Islet precursor cell (in vitro differentiated cells): Measurements from ENCODE around the gene CLTCL1.

Source experiments
- DNase-seq: peaks from one replicate; pipeline ENCODE4 v3.0.0-alpha.2; 2018

Gene CLTCL1

DNA sequence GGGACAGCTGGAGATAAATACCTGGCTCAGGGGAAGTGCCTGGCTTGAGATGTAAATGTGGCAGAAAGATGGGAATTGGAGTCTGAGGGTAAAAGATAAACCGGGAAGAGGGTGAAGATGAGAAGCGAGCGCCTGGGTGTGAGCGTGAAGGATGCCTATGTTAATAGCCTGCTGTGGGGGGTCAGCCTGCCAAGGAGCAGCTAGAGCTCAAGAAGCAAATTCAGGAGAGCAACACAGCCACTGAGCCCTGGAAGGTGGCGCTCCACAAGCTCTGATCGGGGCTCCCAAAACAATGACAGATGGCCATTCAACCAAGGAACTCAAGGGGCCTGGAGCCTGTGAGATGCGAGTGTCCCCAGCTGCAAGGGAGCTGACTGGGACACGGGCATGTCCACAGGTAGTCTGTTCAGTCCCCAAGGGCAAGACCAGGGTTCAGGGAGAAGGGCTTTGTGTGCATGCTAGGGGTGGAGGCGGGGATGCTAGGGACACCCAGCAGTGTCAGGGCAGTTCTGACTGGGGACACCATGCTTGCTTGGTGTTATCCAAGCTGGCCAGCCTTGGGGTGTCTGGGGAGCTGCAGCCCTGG, 144.2 kb downstream of the CLTCL1 start:
- DNase-seq = no peak

- no peak for DNase-seq
Measured at GRCh38 chr22:19146215-19146968, 145.1 kb downstream of the CLTCL1 start.

GRCh38 chr22:19143967-19144400, 147.5 kb downstream of the CLTCL1 start:
- no peak for DNase-seq

GRCh38 chr22:19143212-19143611, 148.3 kb downstream of the CLTCL1 start:
- no peak for DNase-seq

- DNase-seq = no peak
Measured at GRCh38 chr22:19142394-19142793, 149.1 kb downstream of the CLTCL1 start.

GRCh38 chr22:19139974-19140373, 151.5 kb downstream of the CLTCL1 start:
- DNase-seq = no peak

GRCh38 chr22:19139001-19139356, 152.5 kb downstream of the CLTCL1 start:
- DNase-seq = no peak

DNA sequence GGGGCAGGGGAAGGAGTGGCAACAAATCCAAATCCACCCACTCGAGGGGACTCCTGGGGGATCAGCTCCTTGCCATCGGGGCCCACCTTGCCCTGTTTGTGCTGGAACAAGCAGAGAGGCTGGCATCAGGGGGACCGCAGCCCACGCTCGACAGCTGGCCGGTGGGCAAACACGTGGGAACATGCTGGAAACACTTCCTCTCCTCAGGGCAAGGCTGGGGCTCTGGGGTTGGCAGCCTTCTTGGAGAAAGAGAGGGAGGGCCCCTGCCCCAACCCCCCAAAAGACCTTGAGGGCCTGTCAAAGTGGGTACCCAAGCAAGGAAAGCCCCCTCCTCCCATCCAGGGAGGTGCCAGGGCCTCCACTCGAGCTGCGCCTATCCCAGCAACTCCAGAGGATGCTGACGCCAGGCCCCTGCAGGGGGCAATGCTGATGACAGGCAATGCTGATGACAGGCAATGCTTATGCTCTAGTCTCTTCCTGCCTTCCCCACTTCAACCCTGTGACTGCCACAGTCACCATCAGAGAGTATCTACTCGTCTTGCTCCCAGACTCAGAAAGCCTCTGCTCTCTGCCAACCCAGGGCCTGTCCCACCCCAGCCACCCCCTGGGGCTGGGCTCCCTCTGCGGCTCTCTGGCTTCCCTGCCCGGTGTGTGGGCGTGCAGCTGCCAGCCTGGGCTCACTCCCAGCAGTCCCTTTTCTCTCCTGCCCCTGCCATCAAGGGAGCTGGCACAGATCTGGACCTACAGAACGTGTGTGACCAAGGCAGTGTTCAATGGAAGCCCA, 153.1 kb downstream of the CLTCL1 start:
- DNase-seq = no peak

- DNase-seq = no peak
Measured at GRCh38 chr22:19137384-19138216, 153.9 kb downstream of the CLTCL1 start.

GRCh38 chr22:19136915-19137314, 154.6 kb downstream of the CLTCL1 start:
- DNase-seq = no peak

GRCh38 chr22:19134874-19135273, 156.6 kb downstream of the CLTCL1 start:
- DNase-seq = no peak

GRCh38 chr22:19134176-19134831, 157.2 kb downstream of the CLTCL1 start:
- DNase-seq = no peak

- no peak for DNase-seq
Measured at GRCh38 chr22:19133561-19133960, 158.0 kb downstream of the CLTCL1 start.

DNA sequence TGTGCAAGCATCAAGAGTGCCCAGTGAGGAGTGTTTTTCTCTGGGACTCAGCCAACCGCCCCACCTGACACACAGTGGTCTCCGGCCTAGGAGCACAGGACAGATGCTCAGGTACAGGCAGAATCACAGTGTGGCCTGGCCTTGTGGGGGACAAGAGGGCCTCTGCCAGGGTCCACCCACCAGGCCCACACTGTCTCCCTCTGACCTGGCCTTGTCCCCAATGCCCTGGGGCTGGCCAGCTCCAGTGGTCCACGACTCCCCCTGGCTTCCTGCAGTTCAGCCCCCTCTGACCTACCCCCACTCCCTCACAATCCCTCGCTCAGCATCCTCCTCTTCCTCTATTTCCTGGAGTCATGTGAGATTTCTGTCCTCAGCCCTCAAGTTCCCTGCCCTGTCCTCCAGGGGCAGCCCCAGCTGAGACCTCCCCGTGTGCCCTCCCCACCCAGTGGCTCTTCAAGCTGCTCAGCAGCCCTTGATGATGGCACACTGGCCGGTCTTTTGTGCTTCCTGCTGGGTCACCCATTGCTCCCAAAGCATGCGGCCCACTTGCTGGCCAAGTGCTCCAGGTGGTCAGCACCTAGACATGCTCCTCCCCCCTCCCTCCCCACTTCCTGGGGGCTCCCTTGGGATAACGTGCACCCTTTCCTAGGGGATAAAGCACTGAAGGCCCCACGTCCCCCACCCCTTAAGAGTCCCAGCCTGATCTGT, 158.7 kb downstream of the CLTCL1 start:
- DNase-seq = no peak

- no peak for DNase-seq
Measured at GRCh38 chr22:19132153-19132552, 159.4 kb downstream of the CLTCL1 start.

DNA sequence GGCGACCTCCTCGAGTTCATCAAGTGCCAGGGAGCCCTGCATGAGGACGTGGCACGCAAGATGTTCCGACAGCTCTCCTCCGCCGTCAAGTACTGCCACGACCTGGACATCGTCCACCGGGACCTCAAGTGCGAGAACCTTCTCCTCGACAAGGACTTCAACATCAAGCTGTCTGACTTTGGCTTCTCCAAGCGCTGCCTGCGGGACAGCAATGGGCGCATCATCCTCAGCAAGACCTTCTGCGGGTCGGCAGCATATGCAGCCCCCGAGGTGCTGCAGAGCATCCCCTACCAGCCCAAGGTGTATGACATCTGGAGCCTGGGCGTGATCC, 159.9 kb downstream of the CLTCL1 start:
- no peak for DNase-seq

- no peak for DNase-seq
Measured at GRCh38 chr22:19130959-19131684, 160.4 kb downstream of the CLTCL1 start, which contains the start of gene TSSK2. Gene TSSK2 (plus strand): TSS chr22:19131308. CDS start chr22:19131400, 92 bp downstream.

DNA sequence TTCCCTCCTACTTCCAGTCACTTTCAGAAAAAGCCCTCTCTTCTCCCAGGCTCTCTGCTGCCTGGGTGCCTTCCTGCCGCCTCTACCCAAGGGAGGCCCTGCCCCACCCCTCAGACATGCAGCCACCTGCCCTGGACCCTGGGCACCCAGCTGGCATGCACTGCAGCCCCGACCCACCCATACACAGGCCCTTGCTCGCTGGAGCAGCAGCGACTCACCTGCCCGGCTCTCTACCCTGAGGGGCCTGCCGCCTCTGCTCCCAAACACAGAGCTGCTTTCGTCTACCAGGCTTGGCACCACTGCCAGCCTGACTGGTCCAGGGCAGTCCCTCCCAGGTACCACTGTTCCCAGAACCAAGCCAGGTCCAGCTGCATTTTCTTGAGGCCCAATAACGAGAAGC, 161.6 kb downstream of the CLTCL1 start:
- no peak for DNase-seq
